Ishikawa (cell line): ENCODE results near the gene NTSR1.
A peak's percentile ranks its signal among the peaks of the same experiment; 100 is the strongest.

Experiments used
- CEBPB ChIP-seq: IDR thresholded peaks from 2 replicates; pipeline ENCODE4 v1.6.1; 2012
- CREB1 ChIP-seq: IDR thresholded peaks from 2 replicates; pipeline ENCODE4 v1.6.1; 2012; ENCODE audit warnings: low read depth
- EGR1 ChIP-seq: IDR thresholded peaks from 2 replicates; pipeline ENCODE4 v1.6.1; 2012
- EP300 ChIP-seq: IDR thresholded peaks from 2 replicates; pipeline ENCODE4 v1.6.1; 2012; ENCODE audit warnings: borderline replicate concordance
- FOXM1 ChIP-seq: IDR thresholded peaks from 2 replicates; pipeline ENCODE4 v1.6.1; 2012; ENCODE audit warnings: low read depth, borderline replicate concordance
- MAX ChIP-seq: IDR thresholded peaks from 2 replicates; pipeline ENCODE4 v1.6.1; 2012
- NFIC ChIP-seq: IDR thresholded peaks from 2 replicates; pipeline ENCODE4 v1.6.1; 2012
- RAD21 ChIP-seq: IDR thresholded peaks from 2 replicates; pipeline ENCODE4 v1.6.1; 2012; ENCODE audit warnings: low read depth
- REST ChIP-seq: IDR thresholded peaks from 2 replicates; pipeline ENCODE4 v1.6.1; 2012; ENCODE audit warnings: low read depth, mild to moderate bottlenecking
- TAF1 ChIP-seq: IDR thresholded peaks from 2 replicates; pipeline ENCODE4 v1.6.1; 2012; ENCODE audit warnings: low read depth, mild to moderate bottlenecking
- TCF12 ChIP-seq: IDR thresholded peaks from 2 replicates; pipeline ENCODE4 v1.6.1; 2012; ENCODE audit warnings: low read depth
- TEAD4 ChIP-seq: IDR thresholded peaks from 2 replicates; pipeline ENCODE4 v1.6.1; 2012
- USF1 ChIP-seq: IDR thresholded peaks from 2 replicates; pipeline ENCODE4 v1.6.1; 2012
- YY1 ChIP-seq: IDR thresholded peaks from 2 replicates; pipeline ENCODE4 v1.6.1; 2012; ENCODE audit warnings: low read depth
- ZBTB7A ChIP-seq: IDR thresholded peaks from 2 replicates; pipeline ENCODE4 v1.6.1; 2012; ENCODE audit warnings: low read depth

Gene NTSR1

DNA sequence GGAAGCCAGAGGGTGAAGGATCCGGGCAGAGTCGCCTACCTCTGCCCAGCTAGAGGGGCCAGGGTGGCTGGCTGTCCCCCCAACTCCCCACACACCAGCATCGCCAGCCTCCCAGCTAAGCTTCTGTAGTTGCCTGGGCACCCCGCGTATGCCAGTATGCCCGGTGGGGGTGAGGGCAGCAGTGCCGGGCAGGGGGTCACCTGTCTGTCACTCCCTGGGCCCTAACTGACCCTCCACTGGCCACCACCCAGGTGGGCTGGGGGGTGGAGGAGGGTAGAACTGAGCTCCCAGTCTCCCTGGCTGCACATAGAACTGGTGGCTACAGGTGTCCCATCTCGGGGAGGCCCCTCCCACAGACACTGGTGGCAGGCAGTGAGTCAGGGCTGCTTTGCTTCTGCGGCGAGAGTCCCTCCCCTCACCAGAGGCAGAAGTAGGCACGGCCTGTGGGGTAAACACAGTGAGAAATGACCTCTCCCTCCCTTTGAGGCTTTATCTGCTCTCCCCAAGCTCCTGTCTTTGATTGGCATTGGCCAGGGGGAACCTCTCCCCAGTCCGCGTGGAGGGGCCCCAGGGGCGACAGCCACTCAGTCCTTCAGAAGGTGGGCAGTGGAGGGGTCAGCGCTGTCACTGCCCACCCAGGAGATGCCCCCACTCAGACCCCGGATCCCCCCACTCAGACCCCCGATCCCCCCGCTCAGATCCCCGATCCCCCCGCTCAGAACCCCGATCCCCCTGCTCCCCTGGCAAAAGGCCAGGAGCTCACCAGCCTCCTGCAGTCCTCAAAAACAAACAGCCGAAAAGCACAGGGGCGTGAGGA, 2.5 kb downstream of the NTSR1 start:
- TF ChIP-seq NFIC, result no peak
- no peak for TF ChIP-seq TAF1

GRCh38 chr20:62711703-62712101, 3.1 kb downstream of the NTSR1 start:
- peak; percentile 25; the same call in 1 of the 2 replicates for TF ChIP-seq YY1
- no peak for TF ChIP-seq TCF12
- TF ChIP-seq MAX, result peak; percentile 80
- TF ChIP-seq USF1, result no peak
- no peak for TF ChIP-seq CREB1

- TF ChIP-seq EP300 (no peak), TAF1 (no peak), REST (no peak), RAD21 (no peak), NFIC (no peak), FOXM1 (no peak), CEBPB (no peak), TCF12 (no peak), CREB1 (no peak), YY1 (no peak), EGR1 (no peak), TEAD4 (no peak)
Observed at GRCh38 chr20:62712606-62713005, 4.0 kb downstream of the NTSR1 start.

- TF ChIP-seq TCF12 (no peak), MAX (no peak), YY1 (no peak), FOXM1 (no peak), CREB1 (no peak), REST (no peak), ZBTB7A (no peak), USF1 (no peak), NFIC (no peak), CEBPB (no peak), RAD21 (no peak), TAF1 (no peak), TEAD4 (no peak), EGR1 (no peak), EP300 (no peak)
Observed at GRCh38 chr20:62714006-62714405, 5.4 kb downstream of the NTSR1 start.

DNA sequence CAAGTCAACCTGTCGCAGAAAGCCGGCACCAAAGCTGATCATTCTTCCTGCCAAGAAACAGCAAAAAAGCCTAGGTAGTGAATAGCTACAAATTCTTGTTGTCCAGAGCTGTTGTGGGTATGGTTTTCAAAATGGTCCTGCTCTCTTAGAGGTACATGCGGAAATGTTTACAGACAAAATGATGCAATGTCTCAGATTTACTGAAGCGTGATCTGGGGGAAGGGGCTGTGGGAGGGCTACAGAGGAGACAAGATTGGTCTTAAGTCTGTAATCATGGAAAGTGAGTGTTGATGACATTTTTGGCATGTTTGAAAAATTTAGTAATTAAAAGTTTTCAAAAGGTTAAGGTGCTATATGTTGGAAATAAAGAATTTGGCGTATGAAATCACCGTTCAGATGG, 6.2 kb downstream of the NTSR1 start:
- TF ChIP-seq RAD21 (no peak), FOXM1 (no peak), CREB1 (no peak), REST (no peak), MAX (no peak), ZBTB7A (no peak), NFIC (no peak), CEBPB (no peak), USF1 (no peak), EGR1 (no peak), EP300 (no peak), TAF1 (no peak), TCF12 (no peak)
